HG03060 (cell line): ENCODE results near the gene SPATA6L.
"Not testable (repeated sequence)": the region's sequence is repeated elsewhere in the genome, so short reads cannot be mapped to it uniquely, and the experiment has no call there.

Source experiments
- ATAC-seq: cut with Tn5 transposase; IDR thresholded peaks from one replicate; pipeline ENCODE4 v1.9.1; 2021; ENCODE audit warnings: low read depth, moderate number of reproducible peaks; ENCODE audit not compliant: unreplicated experiment

SPATA6L gene

DNA sequence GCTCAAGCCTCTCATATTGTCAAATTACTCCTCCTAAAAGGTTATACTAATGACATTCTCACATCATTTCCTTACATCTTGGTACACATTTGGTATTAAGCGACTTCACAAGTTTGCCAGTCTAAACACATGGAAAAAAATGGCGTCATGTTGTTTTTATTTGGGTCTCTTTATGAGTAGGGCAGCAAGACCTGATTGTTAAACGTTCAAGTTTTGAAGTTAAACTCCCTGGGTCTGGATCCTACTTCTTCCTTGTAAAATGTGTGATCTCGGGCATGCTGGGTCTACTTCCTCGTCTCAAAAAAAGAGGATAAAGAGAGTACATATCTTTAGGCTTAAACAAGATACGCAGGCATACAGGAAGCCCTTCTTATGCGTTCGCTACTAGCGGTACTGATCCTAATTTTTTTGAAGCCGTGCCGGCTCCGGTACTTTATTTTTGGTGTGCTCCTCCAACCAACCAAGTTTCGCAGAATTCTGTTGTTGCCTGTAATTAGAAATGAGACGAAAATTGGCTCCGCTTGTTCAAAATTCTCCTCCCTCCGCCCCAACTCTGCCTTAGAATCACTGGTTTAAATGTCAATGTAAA, 12.5 kb upstream of the SPATA6L start:
- ATAC-seq = no peak

- ATAC-seq = no peak
Measured at GRCh38 chr9:4677392-4677791, 11.1 kb upstream of the SPATA6L start.

DNA sequence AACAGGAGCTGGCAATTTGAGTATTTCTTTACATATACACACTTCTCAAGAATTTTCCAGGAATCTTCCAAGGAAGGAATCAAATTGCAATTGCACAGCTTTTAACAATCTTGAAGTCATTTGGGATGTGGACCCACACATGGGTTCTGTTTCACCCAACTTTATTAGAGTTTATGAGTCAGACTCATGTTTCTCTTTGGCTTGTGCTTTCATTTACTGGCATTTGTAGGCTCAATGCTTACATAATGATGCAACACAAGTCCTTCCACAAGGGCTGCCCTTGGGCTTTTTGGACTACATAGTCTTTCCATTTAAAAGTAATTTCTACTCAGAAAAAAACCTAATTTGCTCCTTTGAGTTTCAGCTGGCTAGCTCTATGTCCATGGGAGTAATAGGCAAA, 8.5 kb upstream of the SPATA6L start:
- no peak for ATAC-seq

DNA sequence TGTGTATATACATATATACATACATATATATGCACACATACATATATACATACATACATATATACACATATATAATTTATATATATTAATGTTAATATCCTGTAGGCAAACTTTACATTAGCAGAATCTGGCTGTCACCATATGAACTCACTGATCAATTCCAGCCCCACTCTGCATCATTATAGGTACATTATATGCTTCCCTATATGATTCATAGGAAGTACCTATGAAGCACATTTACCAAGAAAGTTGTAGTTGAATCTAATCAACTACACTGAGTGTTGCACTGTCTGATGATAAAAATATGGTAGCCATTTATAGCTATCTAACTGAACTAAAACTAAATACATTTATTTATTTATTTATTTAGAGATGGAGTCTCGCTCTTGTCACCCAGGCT, 5.5 kb upstream of the SPATA6L start:
- ATAC-seq = no peak

DNA sequence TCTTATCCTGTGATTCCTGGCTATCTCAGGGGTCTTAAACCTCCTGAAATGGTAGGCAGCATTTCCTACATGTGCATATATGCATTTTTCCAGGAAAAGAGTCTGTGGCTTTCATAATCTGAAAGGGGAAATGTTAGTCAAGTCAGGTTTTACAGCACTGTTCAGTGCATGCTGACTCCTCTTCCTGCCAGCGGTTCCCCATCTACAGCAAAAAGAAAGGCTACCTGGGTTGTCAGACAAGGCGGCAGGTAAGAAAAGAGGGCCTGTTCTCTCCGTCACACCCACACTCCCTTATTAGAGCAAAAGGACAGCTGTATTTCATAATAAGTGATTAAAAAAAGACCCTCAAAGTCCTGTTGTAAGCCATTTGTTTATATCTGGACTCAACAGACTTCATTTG, 4.3 kb upstream of the SPATA6L start:
- ATAC-seq = no peak

DNA sequence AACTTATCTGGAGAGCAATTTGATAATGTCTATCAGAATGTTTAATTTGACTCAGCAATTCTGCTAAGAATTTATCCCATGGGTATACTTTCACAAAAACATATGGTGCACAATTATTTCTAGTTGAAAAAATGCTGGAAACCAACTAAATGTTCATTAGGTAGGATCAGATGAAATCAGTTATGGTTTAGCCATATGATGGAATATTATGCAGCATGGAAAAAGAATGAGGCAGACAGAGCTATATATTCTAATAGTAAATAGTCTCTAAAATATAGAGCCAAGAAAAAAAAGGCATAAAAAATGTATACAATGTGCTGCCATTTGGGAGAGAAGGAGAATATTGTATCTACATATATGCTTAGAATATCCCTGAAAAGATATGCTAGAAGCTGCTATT, 3.6 kb upstream of the SPATA6L start:
- no peak for ATAC-seq

- ATAC-seq = no peak
Measured at GRCh38 chr9:4668604-4669003, 2.3 kb upstream of the SPATA6L start.

GRCh38 chr9:4667681-4668080, 1.4 kb upstream of the SPATA6L start:
- ATAC-seq = no peak

GRCh38 chr9:4665357-4665756, 923 bp downstream of the SPATA6L start:
- ATAC-seq = no peak

- ATAC-seq = no peak
Measured at GRCh38 chr9:4663956-4664355, 2.3 kb downstream of the SPATA6L start.

- no peak for ATAC-seq
Measured at GRCh38 chr9:4662989-4663792, 3.1 kb downstream of the SPATA6L start.

GRCh38 chr9:4662108-4662988, 3.9 kb downstream of the SPATA6L start, which contains the start of gene PLPP6:
PLPP6 (plus strand) TSS chr9:4662294; CDS start chr9:4662376, 82 bp downstream.
- ATAC-seq = peak; percentile 63

GRCh38 chr9:4661611-4662010, 4.7 kb downstream of the SPATA6L start:
- no peak for ATAC-seq

GRCh38 chr9:4661165-4661564, 5.1 kb downstream of the SPATA6L start:
- no peak for ATAC-seq

DNA sequence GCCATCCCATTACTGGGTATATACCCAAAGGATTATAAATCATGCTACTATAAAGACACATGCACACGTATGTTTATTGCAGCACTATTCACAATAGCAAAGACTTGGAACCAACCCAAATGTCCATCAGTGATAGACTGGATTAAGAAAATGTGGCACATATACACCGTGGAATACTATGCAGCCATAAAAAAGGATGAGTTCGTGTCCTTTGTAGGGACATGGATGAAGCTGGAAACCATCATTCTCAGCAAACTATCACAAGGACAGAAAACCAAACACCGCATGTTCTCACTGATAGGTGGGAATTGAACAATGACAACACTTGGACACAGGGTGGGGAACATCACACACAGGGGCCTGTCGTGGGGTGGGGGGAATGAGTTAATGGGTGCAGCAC, 5.6 kb downstream of the SPATA6L start:
- ATAC-seq = not testable (repeated sequence)

- no peak for ATAC-seq
Measured at GRCh38 chr9:4657426-4658159, 8.7 kb downstream of the SPATA6L start.

DNA sequence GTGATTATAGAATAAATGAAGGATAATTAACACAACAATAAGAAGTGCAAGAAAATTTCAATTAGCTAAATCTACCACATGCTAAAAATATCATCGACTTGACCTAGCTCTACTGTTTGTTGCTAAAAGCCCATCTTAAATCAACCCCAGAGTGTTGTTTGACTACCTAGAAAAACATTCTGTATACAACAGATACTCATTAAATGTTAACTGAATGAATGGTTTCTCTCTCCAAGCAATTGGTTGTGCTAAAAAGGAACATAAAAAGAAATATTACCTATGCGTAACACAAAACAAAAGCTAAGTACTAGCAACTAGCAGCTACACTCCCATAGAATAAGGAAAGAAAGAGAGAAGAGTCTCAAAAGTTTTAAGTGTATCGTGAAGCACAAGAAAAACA, 9.7 kb downstream of the SPATA6L start:
- no peak for ATAC-seq

DNA sequence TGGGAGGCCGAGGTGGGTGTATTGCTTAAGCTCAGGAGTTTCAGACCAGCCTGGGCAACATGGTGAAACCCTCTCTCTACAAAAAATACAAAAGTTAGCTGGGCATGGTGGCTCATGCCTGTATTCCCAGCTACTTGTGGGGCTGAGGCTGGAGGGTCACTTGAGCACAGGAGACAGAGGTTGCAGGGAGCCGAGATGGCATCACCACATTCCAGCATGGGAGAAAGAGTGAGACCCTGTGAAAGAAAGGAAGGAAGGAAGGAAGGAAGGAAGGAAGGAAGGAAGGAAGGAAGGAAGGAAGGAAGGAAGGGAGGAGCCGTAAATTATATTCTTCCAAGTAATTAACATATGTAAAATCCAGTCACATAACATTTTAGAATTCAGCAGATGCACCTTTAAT, 10.1 kb downstream of the SPATA6L start:
- ATAC-seq = not testable (repeated sequence)

- ATAC-seq = no peak
Measured at GRCh38 chr9:4654538-4654937, 11.7 kb downstream of the SPATA6L start.

GRCh38 chr9:4654084-4654483, 12.2 kb downstream of the SPATA6L start:
- no peak for ATAC-seq

DNA sequence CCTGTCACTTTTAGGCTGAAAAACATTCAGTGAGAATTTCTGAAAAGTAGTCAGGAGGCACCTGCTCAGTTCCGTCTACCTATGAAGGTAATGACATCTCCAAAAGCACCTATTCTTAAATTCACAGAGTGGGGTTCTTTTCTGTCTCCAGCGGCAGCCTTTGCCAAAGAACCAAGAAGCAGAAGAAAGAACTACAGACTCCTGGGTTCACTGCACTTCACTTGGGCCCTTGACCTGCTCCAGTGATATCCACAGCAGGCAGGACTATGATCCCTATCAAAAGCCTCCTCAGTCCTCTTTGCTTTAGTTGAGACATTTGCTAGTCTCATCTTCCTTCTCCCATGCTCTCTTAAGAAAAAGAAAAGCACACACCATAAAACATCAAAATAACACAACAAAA, 23.9 kb downstream of the SPATA6L start:
- ATAC-seq = no peak
